GM12878 (cell line): Measurements from ENCODE around the gene GFAP. TPM values are rescaled to one million over a fixed set of nuclear protein-coding genes. Genes with fewer than 3 reads are reported as not detected.

Experiments
- ATAC-seq: fragments of 200-7000 bp; cut with Tn5 transposase; 3 replicates; pipeline ENCODE4 v1.9.1; 2020; ENCODE audit warnings: mild to moderate bottlenecking, moderate library complexity
- BruUV-seq: library from RNA; stranded (reverse); fragments of 400-500 nt; replicated peaks from 2 replicates; lab custom pipeline; 2021; lab: Mats Ljungman, UMichigan
- CTCF ChIA-PET: fragments of 300-600 bp; sonication (Branson Sonifier 250); formaldehyde crosslinking; extraction: SDS; loops from one replicate; lab custom pipeline; 2021; ENCODE audit warnings: inconsistent platforms; lab: Yijun Ruan, JAX
- POLR2A ChIA-PET: fragments of 350-600 bp; formaldehyde crosslinking; extraction: SDS; loops from one replicate; lab custom pipeline; 2021; ENCODE audit warnings: inconsistent platforms; lab: Charles Lee
- RAD21 ChIA-PET: fragments of 300-600 bp; sonication (Branson Sonifier 250); formaldehyde crosslinking; loops from one replicate; lab custom pipeline; 2023; ENCODE audit warnings: antibody characterized with exemption; ENCODE audit not compliant: unreplicated experiment; lab: Charles Lee
- SMC1A ChIA-PET: fragments of 300-600 bp; sonication (Branson Sonifier 250); formaldehyde crosslinking; loops from one replicate; lab custom pipeline; 2023; ENCODE audit not compliant: unreplicated experiment, uncharacterized antibody; lab: Charles Lee
- DNase-seq: peaks from one replicate; pipeline ENCODE4 v3.0.0-alpha.2; 2011; ENCODE audit warnings: low read depth, low spot score
- FAIRE-seq: peaks from 3 replicates; lab custom pipeline; 2011; peaks lifted over from hg19 to GRCh38; lab: Jason Lieb, UNC
- H2AFZ ChIP-seq: 2 replicates; pipeline ENCODE4 v1.6.0; 2011; ENCODE audit warnings: low read depth, low read length, control low read depth; ENCODE audit not compliant: control insufficient read depth
- H3K27ac ChIP-seq: 2 replicates; pipeline ENCODE4 v1.5.1; 2011; ENCODE audit warnings: control low read depth; ENCODE audit not compliant: control insufficient read depth, insufficient read depth
- H3K27me3 ChIP-seq, 2 experiments: replicated peaks in 1 of 2; 2 replicates each; pipeline versions ENCODE4 v1.6.0 to v1.6.1; 2011; ENCODE audit warnings: low read length in 1 of 2; ENCODE audit not compliant: control insufficient read depth in 2 of 2, insufficient read depth in 2 of 2
- H3K36me3 ChIP-seq, 2 experiments: 2 replicates each; pipeline ENCODE4 v1.5.1; 2011; ENCODE audit warnings: low read length in 1 of 2; ENCODE audit not compliant: control insufficient read depth in 2 of 2, insufficient read depth in 2 of 2
- H3K4me1 ChIP-seq: 2 replicates; pipeline ENCODE4 v1.6.1; 2011; ENCODE audit warnings: mild to moderate bottlenecking, low read length, moderate library complexity, mixed read lengths; ENCODE audit not compliant: control insufficient read depth, insufficient read depth
- H3K4me2 ChIP-seq: 2 replicates; pipeline ENCODE4 v1.6.0; 2011; ENCODE audit warnings: control low read depth; ENCODE audit not compliant: control insufficient read depth, insufficient read depth
- H3K4me3 ChIP-seq: fragments of 200-600 bp; sonication (generic); 2 replicates; pipeline ENCODE4 v1.5.1; 2016
- H3K79me2 ChIP-seq: 2 replicates; pipeline ENCODE4 v1.6.0; 2011; ENCODE audit warnings: low read length; ENCODE audit not compliant: control insufficient read depth, insufficient read depth
- H3K9ac ChIP-seq: 2 replicates; pipeline ENCODE4 v1.8.0; 2011; ENCODE audit warnings: low read length, control low read depth, mixed read lengths; ENCODE audit not compliant: control insufficient read depth, insufficient read depth
- H3K9me3 ChIP-seq: replicated peaks from 3 replicates; pipeline ENCODE4 v1.5.1; 2011; ENCODE audit warnings: mild to moderate bottlenecking, low read length; ENCODE audit not compliant: control insufficient read depth, insufficient read depth
- H4K20me1 ChIP-seq: 2 replicates; pipeline ENCODE4 v1.6.0; 2011; ENCODE audit not compliant: control insufficient read depth, insufficient read depth
- ATF7 ChIP-seq: fragments of 450-650 bp; IDR thresholded peaks from 2 replicates; pipeline ENCODE4 v1.6.1; 2016; ENCODE audit warnings: low read depth, mild to moderate bottlenecking
- CBX3 ChIP-seq: fragments of 200-600 bp; sonication (generic); IDR thresholded peaks from 2 replicates; pipeline ENCODE4 v1.6.1; 2016; ENCODE audit warnings: low read depth, borderline replicate concordance
- GABPA ChIP-seq: IDR thresholded peaks from 2 replicates; pipeline ENCODE4 v1.6.1; 2014; ENCODE audit warnings: antibody characterized with exemption, low read depth, mild to moderate bottlenecking, inconsistent platforms
- HDAC6 ChIP-seq: fragments of 200-600 bp; sonication (generic); IDR thresholded peaks from one replicate; pipeline ENCODE4 v1.8.0; 2017; ENCODE audit warnings: antibody characterized with exemption; ENCODE audit not compliant: unreplicated experiment
- NBN ChIP-seq: fragments of 450-650 bp; IDR thresholded peaks from 2 replicates; pipeline ENCODE4 v1.6.1; 2016
- NRF1 ChIP-seq: conservative IDR thresholded peaks from 2 replicates; pipeline ENCODE4 v1.6.1; 2011; ENCODE audit warnings: mild to moderate bottlenecking, low read depth, low read length, improper control_type of control experiment
- YY1 ChIP-seq: IDR thresholded peaks from 2 replicates; pipeline ENCODE4 v1.6.1; 2011; ENCODE audit warnings: low read depth, mild to moderate bottlenecking, low read length
- WGBS: methylation state at CpG from one replicate; pipeline ENCODE4 v1.1.6; 2016; ENCODE audit warnings: low lambda C conversion rate; ENCODE audit not compliant: insufficient replicate concordance, insufficient coverage; ENCODE audit errors: missing lambda C conversion rate; 5-methylcytosine and 5-hydroxymethylcytosine counted together
- in situ Hi-C: fragments of 300-500 bp; cut with MboI; formaldehyde crosslinking; loops from 9 replicates; pipeline ENCODE4 v1.14.3; 2018; ENCODE audit warnings: mixed read lengths
- intact Hi-C: fragments of 100-400 bp; cut with micrococcal nuclease; formaldehyde crosslinking; loops from one replicate; pipeline ENCODE4 v1.14.2; 2022; ENCODE audit not compliant: unreplicated experiment
- polyA plus RNA-seq, 11 experiments: library from polyadenylated mRNA; depleted of rRNA in 4 of 11; unstranded in 6 of 11; stranded (reverse) in 5 of 11; fragments of >200 nt; fragmentation: Nextera tagmentation in 4 of 11; fragmentation: Illumina TruSeq in 1 of 11; extraction: Ambion mirVana in 4 of 11; extraction: Trizol in 1 of 11; gene quantifications; 1 replicate in 1 of 11; 2 replicates in 10 of 11; pipeline versions ENCODE4 v1.2.1 to v1.2.3, GENCODE V29; 2011 to 2016; ENCODE audit warnings: inconsistent platforms in 2 of 11, missing spikeins in 2 of 11, low read depth in 1 of 11
- total RNA-seq, 4 experiments: library from RNA; depleted of rRNA in 3 of 4; stranded (reverse); fragments of >200 nt in 3 of 4; fragmentation: Illumina TruSeq in 1 of 4; extraction: Trizol in 1 of 4; gene quantifications; 2 replicates each; pipeline versions ENCODE4 v1.2.1 to v1.2.3, GENCODE V29; 2013 to 2021
- TF ChIP-seq, protein P1 (sequence below): fragments of 450-650 bp; formaldehyde crosslinking; IDR thresholded peaks from 2 replicates; pipeline ENCODE4 v1.4.0; 2022; ENCODE audit warnings: mild to moderate bottlenecking, moderate library complexity
- TF ChIP-seq, protein P2 (sequence below): fragments of 150-350 bp; IDR thresholded peaks from 2 replicates; pipeline ENCODE4 v1.6.1; 2014; ENCODE audit warnings: mild to moderate bottlenecking, low read depth, low read length

The GFAP gene
- total and polyA plus RNA-seq, 10 of the 15 experiments (the other 5 are each of a cell fraction or from before 2014, with no cell fraction given) = 0.04 to 0.25 TPM; not detected in 8

- Histone ChIP-seq H3K9me3 (no peaks in the 10 kb centered on the region), H4K20me1 (no peaks in the 10 kb centered on the region; the same call in 1 of the 2 replicates), H3K4me2 (no peak overlapping the region), H3K4me3 (no peak overlapping the region), H3K79me2 (no peaks in the 10 kb centered on the region), H3K4me1 (no peaks in the 10 kb centered on the region), H3K9ac (no peak overlapping the region), H3K36me3 (peaks cover 15 to 36% of the 10 kb centered on the region in 2 experiments), H3K27ac (no peak overlapping the region), H3K27me3 (no peaks in the 10 kb centered on the region), H2AFZ (no peak overlapping the region)
- WGBS = 100% methylated on average over 4 of the region's 4 CpGs
- ChIA-PET SMC1A (interaction anchor here (1.2 kb wide), 1 partner anchor 12 kb away, joined by 4 read pairs; no protein-coding TSS in a partner anchor), POLR2A (no interaction called here), CTCF (interaction anchor here (0.9 to 1.7 kb wide), 4 partner anchors 12 to 106 kb away, joined by 4 to 5 read pairs (median 5); no protein-coding TSS in a partner anchor), RAD21 (interaction anchor here (1.3 kb wide), 1 partner anchor 105 kb away, joined by 3 read pairs; no protein-coding TSS in a partner anchor)
- TF ChIP-seq HDAC6 = no peak
- 0 out of 2 replicates have a peak, but pooled peaks have one; percentile 33 for TF ChIP-seq ATF7
- FAIRE-seq = no peak
- no peak for ATAC-seq
- BruUV-seq = no TSS peak
- intact Hi-C loops = no loop called here
- no peak for DNase-seq
- in situ Hi-C loops = no loop called here
Measured at GRCh38 chr17:44881145-44881544, 34.2 kb downstream of the GFAP start.

GRCh38 chr17:44880062-44880461 is 35.2 kb downstream of the GFAP start:
- WGBS = 100% methylated on average over 2 of the region's 2 CpGs
- no peak overlapping the region for H3K4me3 ChIP-seq
- no peak for ATAC-seq
- SMC1A ChIA-PET = no interaction called here
- in situ Hi-C loops = no loop called here
- no peak overlapping the region for H3K9ac ChIP-seq
- no peaks in the 10 kb centered on the region; the same call in 1 of the 2 replicates for H4K20me1 ChIP-seq
- H3K36me3 ChIP-seq = peaks cover 17 to 34% of the 10 kb centered on the region in 2 experiments
- no peak overlapping the region for H3K4me2 ChIP-seq
- no peak overlapping the region for H2AFZ ChIP-seq
- POLR2A ChIA-PET = no interaction called here
- TF ChIP-seq, protein P1, sequence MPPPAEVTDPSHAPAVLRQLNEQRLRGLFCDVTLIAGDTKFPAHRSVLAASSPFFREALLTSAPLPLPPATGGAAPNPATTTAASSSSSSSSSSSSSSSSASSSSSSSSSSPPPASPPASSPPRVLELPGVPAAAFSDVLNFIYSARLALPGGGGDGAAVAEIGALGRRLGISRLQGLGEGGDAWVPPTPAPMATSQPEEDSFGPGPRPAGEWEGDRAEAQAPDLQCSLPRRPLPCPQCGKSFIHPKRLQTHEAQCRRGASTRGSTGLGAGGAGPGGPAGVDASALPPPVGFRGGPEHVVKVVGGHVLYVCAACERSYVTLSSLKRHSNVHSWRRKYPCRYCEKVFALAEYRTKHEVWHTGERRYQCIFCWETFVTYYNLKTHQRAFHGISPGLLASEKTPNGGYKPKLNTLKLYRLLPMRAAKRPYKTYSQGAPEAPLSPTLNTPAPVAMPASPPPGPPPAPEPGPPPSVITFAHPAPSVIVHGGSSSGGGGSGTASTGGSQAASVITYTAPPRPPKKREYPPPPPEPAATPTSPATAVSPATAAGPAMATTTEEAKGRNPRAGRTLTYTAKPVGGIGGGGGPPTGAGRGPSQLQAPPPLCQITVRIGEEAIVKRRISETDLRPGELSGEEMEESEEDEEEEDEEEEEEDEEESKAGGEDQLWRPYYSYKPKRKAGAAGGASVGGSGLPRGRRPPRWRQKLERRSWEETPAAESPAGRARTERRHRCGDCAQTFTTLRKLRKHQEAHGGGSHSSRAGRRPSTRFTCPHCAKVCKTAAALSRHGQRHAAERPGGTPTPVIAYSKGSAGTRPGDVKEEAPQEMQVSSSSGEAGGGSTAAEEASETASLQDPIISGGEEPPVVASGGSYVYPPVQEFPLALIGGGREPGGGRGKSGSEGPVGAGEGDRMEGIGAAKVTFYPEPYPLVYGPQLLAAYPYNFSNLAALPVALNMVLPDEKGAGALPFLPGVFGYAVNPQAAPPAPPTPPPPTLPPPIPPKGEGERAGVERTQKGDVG (CRISPR knock-in tag) = no peak
- TF ChIP-seq NRF1 (no peak), YY1 (no peak), GABPA (no peak), CBX3 (no peak), NBN (no peak)
- TF ChIP-seq, protein P2, sequence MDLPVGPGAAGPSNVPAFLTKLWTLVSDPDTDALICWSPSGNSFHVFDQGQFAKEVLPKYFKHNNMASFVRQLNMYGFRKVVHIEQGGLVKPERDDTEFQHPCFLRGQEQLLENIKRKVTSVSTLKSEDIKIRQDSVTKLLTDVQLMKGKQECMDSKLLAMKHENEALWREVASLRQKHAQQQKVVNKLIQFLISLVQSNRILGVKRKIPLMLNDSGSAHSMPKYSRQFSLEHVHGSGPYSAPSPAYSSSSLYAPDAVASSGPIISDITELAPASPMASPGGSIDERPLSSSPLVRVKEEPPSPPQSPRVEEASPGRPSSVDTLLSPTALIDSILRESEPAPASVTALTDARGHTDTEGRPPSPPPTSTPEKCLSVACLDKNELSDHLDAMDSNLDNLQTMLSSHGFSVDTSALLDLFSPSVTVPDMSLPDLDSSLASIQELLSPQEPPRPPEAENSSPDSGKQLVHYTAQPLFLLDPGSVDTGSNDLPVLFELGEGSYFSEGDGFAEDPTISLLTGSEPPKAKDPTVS = no peak
- TF ChIP-seq, all 136 proteins: peak for 0
- FAIRE-seq = no peak
- Histone ChIP-seq H3K27me3 (no peaks in the 10 kb centered on the region), H3K4me1 (no peaks in the 10 kb centered on the region), H3K27ac (no peak overlapping the region), H3K9me3 (no peaks in the 10 kb centered on the region), H3K79me2 (no peaks in the 10 kb centered on the region)
- BruUV-seq = no TSS peak
- CTCF ChIA-PET = interaction anchor here (2.5 kb wide), 1 partner anchor 101 kb away, joined by 21 read pairs; no protein-coding TSS in a partner anchor
- no peak for DNase-seq
- RAD21 ChIA-PET = no interaction called here
- intact Hi-C loops = no loop called here
